HG02981 (cell line): ENCODE data around the gene NFATC1.

ENCODE experiments used
- ATAC-seq: cut with Tn5 transposase; IDR thresholded peaks from one replicate; pipeline ENCODE4 v1.9.1; 2021; ENCODE audit warnings: mild to moderate bottlenecking, moderate library complexity; ENCODE audit not compliant: unreplicated experiment

The NFATC1 gene

GRCh38 chr18:79545736-79546171 lies 150.0 kb downstream of the NFATC1 start:
- ATAC-seq, result no peak

GRCh38 chr18:79546781-79547272 lies 151.1 kb downstream of the NFATC1 start:
- no peak for ATAC-seq

- no peak for ATAC-seq
Observed at GRCh38 chr18:79547413-79548076, 151.8 kb downstream of the NFATC1 start.

- ATAC-seq, result no peak
Observed at GRCh38 chr18:79548077-79548450, 152.3 kb downstream of the NFATC1 start.

GRCh38 chr18:79548621-79548985 lies 152.9 kb downstream of the NFATC1 start:
- no peak for ATAC-seq

GRCh38 chr18:79548986-79549637 lies 153.4 kb downstream of the NFATC1 start:
- no peak for ATAC-seq

GRCh38 chr18:79549638-79550000 lies 153.9 kb downstream of the NFATC1 start:
- no peak for ATAC-seq

GRCh38 chr18:79552140-79552631 lies 156.5 kb downstream of the NFATC1 start:
- no peak for ATAC-seq

- no peak for ATAC-seq
Observed at GRCh38 chr18:79552696-79553095, 157.0 kb downstream of the NFATC1 start.

- ATAC-seq, result no peak
Observed at GRCh38 chr18:79553154-79553553, 157.4 kb downstream of the NFATC1 start.

GRCh38 chr18:79553696-79554095 lies 158.0 kb downstream of the NFATC1 start:
- ATAC-seq, result no peak

- no peak for ATAC-seq
Observed at GRCh38 chr18:79554321-79554720, 158.6 kb downstream of the NFATC1 start.

GRCh38 chr18:79554945-79555645 lies 159.4 kb downstream of the NFATC1 start:
- no peak for ATAC-seq

GRCh38 chr18:79555885-79556284 lies 160.2 kb downstream of the NFATC1 start:
- no peak for ATAC-seq

GRCh38 chr18:79556829-79557585 lies 161.3 kb downstream of the NFATC1 start:
- no peak for ATAC-seq

- ATAC-seq, result no peak
Observed at GRCh38 chr18:79558196-79558932, 162.6 kb downstream of the NFATC1 start.

GRCh38 chr18:79558933-79559416 lies 163.2 kb downstream of the NFATC1 start:
- no peak for ATAC-seq

GRCh38 chr18:79559436-79559835 lies 163.7 kb downstream of the NFATC1 start:
- no peak for ATAC-seq

GRCh38 chr18:79560042-79560860 lies 164.5 kb downstream of the NFATC1 start:
- ATAC-seq, result no peak

GRCh38 chr18:79560861-79561210 lies 165.1 kb downstream of the NFATC1 start:
- no peak for ATAC-seq
